Stimulated activated naive CD8-positive, alpha-beta T cell treated with anti-CD3 and anti-CD28 coated beads, Interleukin-15, amount 100 ng/mL, for 72 hours (primary cell): ENCODE data around the gene SPATA25.
A peak's percentile ranks its signal among the peaks of the same experiment; 100 is the strongest.
"Not testable (repeated sequence)": the region's sequence is repeated elsewhere in the genome, so short reads cannot be mapped to it uniquely, and the experiment has no call there.

Experiments
- ATAC-seq: fragments of 150-1000 bp; cut with Tn5 transposase; 2 replicates; pipeline ENCODE4 v1.10.0; 2021; ENCODE audit warnings: mild to moderate bottlenecking, moderate library complexity
- DNase-seq, 2 donors: peaks; one replicate each; pipeline ENCODE4 v3.0.0; 2021 to 2022
- H3K27ac Mint-ChIP-seq, 2 donors: one replicate each; pipeline ENCODE4 v1.8.0; 2022; ENCODE audit warnings: mild to moderate bottlenecking in 2 of 2, mixed read lengths in 2 of 2, moderate library complexity in 2 of 2
- H3K27me3 Mint-ChIP-seq: one replicate; pipeline ENCODE4 v1.8.0; 2022; ENCODE audit warnings: mixed read lengths
- H3K4me1 Mint-ChIP-seq: one replicate; pipeline ENCODE4 v1.8.0; 2022; ENCODE audit warnings: mild to moderate bottlenecking, mixed read lengths
- H3K4me3 Mint-ChIP-seq, 2 donors: one replicate each; pipeline ENCODE4 v1.8.0; 2022; ENCODE audit warnings: mild to moderate bottlenecking in 2 of 2, mixed read lengths in 2 of 2, moderate library complexity in 1 of 2
- H3K9me3 Mint-ChIP-seq, 2 donors: one replicate each; pipeline ENCODE4 v1.8.0; 2022; ENCODE audit warnings: mixed read lengths in 2 of 2

The SPATA25 gene

DNA sequence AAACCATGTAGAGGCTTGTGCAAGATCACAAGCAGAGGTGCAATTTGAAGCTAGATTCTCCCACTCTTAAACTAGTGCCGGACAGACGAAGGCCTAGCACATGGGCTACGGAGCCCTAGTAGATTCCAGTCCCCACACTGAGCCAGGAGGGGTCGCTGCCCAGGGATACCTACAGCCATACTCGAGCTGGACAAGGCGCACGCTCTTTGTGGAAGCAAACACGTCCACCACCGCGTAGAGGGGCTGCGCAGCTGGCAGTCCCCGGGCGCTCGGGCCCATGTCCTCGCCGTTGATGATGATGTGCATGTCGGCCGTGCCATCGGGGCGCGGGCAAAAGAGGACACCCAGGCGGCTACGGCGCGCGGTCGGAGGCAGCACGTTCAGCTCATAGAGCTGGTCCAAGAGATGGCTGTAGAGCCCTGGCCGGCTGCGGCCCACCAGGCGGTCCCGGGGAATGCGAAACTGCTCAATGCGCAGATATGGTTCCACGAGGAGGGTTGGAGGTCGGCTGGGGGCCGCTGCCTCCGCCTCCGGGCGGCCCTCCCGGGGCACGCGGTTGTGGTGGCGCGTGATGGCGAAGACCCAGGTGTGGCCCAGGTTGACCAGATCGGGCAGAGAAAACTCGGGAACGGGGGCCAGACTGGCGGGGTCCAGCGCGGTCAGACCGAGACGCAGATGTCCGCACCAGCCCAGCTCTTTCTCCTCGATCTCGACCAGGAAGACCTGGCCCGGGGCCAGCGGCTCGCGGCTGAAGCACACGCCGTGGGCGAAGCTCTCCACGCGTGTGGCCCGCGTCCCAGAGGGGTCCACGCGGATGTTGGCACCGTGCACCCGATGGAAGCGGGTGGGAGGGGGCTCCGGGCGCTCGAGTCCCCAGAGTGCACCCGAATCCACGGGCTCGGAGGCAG lies 2.9 kb upstream of the SPATA25 start:
- peak; percentile 72 for ATAC-seq
- peak; percentile 52 to 66 for DNase-seq
- Mint-ChIP-seq H3K27me3 (no peaks in the 10 kb centered on the region), H3K4me1 (peaks cover 69% of the 10 kb centered on the region), H3K4me3 (peak overlapping the region; percentile 94 to 95), H3K9me3 (no peaks in the 10 kb centered on the region), H3K27ac (peak overlapping the region; percentile 95 to 97)

DNA sequence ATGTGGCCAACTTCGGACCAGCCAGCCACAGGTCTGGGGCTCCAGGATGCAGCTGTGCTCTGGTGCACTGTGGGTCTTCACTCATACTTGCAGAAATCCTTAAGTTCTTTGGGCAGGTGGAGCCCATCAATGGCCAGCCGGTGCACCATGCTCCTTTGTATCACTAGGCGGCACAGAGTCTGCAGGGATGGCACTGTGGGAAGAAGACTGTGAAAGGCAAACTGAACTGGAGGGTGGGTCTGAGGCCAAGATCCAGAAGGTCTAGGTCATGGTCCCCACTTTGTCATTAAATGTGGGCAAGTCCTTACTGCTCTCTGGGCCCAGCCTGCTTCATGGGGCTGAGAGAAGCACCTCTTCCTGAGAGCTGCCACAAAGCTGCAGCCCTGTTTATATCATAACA lies 1.3 kb upstream of the SPATA25 start:
- H3K4me1 Mint-ChIP-seq, result peaks cover 78% of the 10 kb centered on the region
- H3K27ac Mint-ChIP-seq, result no peak overlapping the region
- no peak overlapping the region for H3K4me3 Mint-ChIP-seq

DNA sequence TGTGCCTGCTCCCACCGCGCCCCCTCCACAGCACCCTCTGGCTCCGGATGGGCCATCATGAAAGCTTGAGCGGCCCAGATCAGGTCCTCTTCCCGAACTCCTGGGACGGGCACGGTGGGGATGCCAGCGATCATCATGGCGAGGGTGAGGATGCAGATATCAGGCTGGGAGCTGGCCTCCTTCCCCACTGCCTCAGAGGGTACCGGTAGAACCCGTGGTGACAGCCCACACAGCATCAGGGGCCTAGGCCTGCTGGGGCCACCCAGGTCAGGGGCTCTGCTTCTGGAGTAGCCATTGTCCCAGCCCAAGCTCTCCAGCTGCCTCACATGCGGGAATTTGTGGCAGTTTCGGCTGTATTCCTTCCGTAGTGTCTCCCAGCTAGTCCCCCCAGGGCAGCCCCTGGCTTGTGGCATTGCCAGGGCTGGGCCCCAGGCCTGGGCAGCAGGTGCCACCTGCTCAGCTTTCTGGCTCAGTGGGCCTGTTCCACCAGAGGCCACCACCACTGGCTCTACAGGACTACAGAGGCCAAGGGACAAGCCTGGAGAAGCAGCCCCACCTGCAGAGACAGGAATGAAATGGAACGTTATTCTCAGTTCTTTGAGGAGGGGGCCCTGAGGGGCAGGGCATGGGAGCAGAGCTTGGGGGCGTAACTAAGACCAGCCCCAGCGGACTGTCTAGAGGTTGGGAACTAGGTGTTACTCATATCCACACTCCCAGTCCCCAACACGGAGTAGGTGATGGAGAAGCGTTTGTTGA lies 654 bp downstream of the SPATA25 start:
- DNase-seq (no peak), ATAC-seq (no peak)
- Mint-ChIP-seq H3K4me3 (no peak overlapping the region), H3K27me3 (no peaks in the 10 kb centered on the region), H3K27ac (no peak overlapping the region), H3K4me1 (peaks cover 80% of the 10 kb centered on the region), H3K9me3 (no peaks in the 10 kb centered on the region)

More for the DNA sequence above, 1.3 kb upstream of the SPATA25 start:
- DNase-seq, result no peak
- H3K9me3 Mint-ChIP-seq, result no peaks in the 10 kb centered on the region
- H3K27me3 Mint-ChIP-seq, result no peaks in the 10 kb centered on the region
- no peak for ATAC-seq

DNA sequence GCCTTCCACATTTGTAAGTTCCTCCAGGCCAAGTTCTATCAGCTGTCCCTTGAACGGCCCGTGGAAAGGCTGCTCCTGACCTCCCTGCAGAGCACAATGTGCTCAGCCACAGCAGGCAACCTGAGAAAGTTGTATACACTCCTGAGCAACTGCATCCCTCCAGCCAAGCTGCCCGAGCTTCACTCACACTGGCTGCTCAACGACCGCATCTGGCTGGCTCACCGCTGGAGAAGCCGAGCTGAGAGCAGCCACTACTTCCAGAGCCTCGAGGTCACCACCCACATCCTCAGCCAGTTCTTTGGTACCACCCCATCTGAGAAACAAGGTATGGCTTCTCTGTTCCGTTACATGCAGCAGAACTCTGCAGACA lies 4.3 kb downstream of the SPATA25 start:
- Mint-ChIP-seq H3K4me3 (no peak overlapping the region), H3K9me3 (no peaks in the 10 kb centered on the region), H3K27me3 (no peaks in the 10 kb centered on the region), H3K4me1 (peaks cover 71% of the 10 kb centered on the region), H3K27ac (peak overlapping the region in 1 of 2 donors; percentile 63)
- no peak for ATAC-seq
- no peak for DNase-seq

DNA sequence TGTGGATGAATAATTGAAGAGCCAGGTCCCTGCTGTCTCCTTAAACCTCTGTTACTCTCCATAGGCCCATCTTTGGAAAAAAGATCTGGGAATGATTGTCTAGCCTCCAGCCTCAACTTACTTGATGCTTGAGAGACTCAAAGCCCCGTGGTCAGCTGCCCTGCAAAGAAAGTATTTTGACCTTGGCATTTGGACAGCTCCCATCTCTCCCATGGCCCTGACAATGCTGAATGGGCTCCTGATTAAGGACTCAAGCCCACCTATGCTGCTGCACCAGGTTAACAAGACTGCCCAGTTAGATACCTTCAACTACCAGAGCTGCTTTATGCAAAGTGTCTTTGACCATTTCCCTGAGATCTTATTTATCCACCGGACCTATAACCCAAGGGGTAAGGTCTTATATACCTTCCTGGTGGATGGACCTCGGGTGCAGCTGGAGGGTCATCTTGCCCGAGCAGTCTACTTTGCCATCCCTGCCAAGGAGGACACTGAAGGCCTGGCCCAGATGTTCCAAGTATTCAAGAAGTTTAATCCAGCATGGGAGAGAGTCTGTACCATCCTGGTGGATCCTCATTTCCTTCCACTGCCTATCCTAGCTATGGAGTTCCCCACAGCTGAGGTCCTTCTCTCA lies 4.8 kb downstream of the SPATA25 start:
- Mint-ChIP-seq H3K27me3 (no peaks in the 10 kb centered on the region), H3K9me3 (no peaks in the 10 kb centered on the region), H3K4me3 (peak overlapping the region; percentile 44 to 68), H3K27ac (peak overlapping the region in 1 of 2 donors; percentile 63), H3K4me1 (peaks cover 70% of the 10 kb centered on the region)
- ATAC-seq, result no peak
- DNase-seq, result no peak

DNA sequence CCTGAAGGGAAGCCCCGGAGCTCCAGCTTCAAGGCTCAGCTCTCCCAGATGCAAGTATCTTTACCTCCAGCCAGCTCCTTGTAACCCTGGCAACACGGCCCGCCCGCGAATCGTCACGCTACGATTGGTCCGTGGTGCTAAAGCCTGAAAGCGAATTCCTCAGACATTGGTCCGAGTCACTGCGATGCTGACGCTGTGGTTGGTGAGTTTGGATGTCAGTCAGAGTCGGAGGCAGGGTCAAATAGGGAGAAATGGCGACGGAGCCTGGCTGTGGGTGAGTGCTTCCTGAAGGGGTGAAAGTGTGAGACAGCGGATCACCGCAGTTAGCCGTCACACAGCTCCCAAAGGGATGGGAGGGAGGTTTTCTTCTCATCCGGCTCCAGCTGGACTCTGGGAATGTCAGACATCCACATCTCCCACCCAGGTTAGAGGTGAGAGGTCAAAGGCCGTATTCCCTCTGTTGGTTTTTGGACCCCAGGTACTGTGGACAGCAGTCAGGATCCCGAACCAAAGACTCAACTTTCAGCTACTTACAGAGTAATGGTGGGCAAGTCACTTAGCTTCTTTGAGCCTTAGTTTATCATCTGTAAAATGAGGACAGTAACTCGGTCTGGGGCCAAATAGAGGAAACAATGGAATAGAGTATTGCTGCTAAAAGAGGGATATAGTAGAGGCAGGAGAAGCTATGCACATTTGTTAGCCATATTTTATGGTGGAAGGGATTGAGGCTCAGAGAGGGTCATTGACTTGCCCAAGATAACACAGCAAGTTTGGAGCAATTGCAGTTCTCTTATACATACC lies 6.2 kb downstream of the SPATA25 start, which contains the start of gene ZSWIM1:
Gene ZSWIM1, plus strand, starts transcription at position 240 of the 801 bp plus-strand sequence. CDS start 1,366 bp downstream, outside the sequence.
- Mint-ChIP-seq H3K9me3 (no peaks in the 10 kb centered on the region), H3K4me3 (peak within 1 kb of the TSS; percentile 90 to 92), H3K27me3 (no peaks in the 10 kb centered on the region), H3K4me1 (peaks cover 56% of the 10 kb centered on the region), H3K27ac (peak within 1 kb of the TSS; percentile 96 to 98)
- peak; percentile 98 for ATAC-seq
- DNase-seq, result peak; percentile 98

DNA sequence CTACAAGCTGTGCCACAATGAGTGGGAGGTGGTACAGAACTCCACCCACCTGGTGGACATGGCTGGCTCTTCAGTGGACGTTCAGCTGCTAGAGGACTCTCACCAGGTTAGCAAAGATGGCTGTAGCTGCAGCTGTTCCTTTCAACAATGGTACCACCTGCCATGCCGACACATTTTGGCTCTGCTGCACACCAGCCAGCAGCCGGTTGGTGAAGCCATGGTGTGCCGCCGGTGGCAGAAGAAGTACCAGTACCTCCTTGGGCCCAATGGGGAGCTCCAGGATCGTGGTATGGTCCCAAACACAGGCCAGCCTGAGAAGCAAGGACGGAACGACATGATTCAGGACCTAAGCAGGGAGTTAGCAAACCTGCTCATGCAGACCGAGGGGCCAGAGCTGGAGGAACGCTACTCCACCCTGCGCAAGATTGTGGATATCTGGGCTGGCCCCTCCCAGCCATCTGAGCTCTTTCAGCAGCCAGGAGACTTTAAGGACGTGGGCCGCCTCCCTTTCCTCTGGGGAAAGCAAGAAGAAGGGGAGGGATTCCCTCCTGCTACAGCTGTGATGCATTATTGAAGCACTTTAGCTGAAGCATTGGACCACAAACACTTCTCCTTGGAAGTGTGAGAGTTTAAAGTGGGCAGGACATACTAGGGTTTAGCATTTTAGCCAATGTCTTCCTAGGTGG lies 9.2 kb downstream of the SPATA25 start:
- Mint-ChIP-seq H3K4me3 (no peak overlapping the region), H3K27me3 (no peaks in the 10 kb centered on the region), H3K4me1 (peaks cover 29% of the 10 kb centered on the region), H3K27ac (no peak overlapping the region), H3K9me3 (no peaks in the 10 kb centered on the region)
- ATAC-seq, result no peak
- DNase-seq, result no peak

DNA sequence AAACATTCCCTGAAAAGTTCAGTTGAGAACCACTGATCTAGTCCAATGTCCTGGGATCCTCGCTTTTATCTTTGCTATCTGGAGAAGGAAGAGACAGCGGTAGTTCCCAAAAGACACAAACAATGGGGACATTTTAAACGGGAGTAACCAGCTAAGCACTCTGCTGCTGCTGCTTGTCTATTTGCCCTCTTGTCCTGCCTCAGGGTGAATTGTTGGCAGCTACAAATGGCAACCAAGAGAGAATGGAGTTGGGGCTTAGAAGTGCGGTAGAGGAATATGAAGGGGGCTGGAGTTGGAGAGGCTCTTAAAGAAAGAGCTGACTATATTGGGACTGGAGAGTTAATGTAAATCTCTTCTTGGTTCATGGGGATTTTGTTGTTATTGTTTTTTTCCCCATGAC lies 12.8 kb downstream of the SPATA25 start:
- Mint-ChIP-seq H3K9me3 (no peaks in the 10 kb centered on the region), H3K27me3 (no peaks in the 10 kb centered on the region), H3K4me3 (no peak overlapping the region), H3K27ac (peak overlapping the region in 1 of 2 donors; percentile 20), H3K4me1 (no peaks in the 10 kb centered on the region)
- ATAC-seq, result no peak
- no peak for DNase-seq

DNA sequence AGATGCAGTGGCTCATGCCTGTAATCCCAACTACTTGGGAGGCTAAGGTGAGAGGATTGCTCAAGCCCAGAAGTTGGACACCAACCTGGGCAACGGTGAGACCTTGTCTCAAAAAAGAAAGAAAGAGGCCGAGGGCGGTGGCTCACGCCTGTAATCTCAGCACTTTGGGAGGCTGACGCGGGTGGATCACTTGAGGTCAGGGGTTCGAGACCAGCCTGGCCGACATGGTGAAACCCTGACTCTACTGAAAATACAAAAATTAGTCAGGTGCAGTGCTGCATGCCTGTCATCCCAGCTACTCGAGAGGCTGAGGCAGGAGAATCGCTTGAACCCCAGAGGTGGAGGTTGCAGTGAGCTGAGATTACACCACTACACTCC lies 13.3 kb downstream of the SPATA25 start:
- not testable (repeated sequence) for H3K27ac Mint-ChIP-seq

DNA sequence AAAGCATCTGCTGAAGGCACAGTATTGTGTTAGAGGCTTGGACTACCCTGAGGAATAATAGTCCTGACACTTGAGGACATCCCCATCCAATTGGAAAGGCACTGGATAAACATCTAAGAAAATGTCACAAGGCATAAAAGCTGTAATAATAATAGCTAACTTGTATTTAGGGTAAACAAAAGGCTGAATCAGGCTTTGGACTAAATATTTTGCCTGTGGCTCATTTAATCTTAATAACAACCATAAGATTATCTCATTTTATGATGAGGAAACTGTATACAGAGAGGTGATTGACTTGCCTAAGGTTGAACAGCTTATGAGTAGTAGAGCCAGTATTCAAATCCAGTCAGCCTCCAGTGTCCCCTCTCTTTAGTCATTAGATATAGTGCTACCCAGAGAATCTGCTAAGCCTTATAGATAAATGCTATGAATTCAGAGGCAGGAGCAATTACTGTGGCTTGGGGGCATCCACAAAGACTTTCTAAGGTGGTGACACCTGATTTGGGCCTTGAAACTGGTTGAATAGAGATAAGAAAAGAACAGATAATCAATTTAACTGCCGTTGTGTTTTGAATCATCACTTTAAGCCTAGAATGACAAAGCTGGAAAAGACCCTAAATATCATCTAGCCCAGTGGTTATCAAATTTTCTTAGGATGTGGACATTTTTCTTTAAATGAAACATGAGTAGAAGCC lies 13.9 kb downstream of the SPATA25 start:
- H3K27ac Mint-ChIP-seq, result no peak overlapping the region
- no peaks in the 10 kb centered on the region for H3K4me1 Mint-ChIP-seq
- DNase-seq (no peak), ATAC-seq (no peak)
- H3K9me3 Mint-ChIP-seq, result no peaks in the 10 kb centered on the region
- H3K4me3 Mint-ChIP-seq, result no peak overlapping the region
- no peaks in the 10 kb centered on the region for H3K27me3 Mint-ChIP-seq

More for the DNA sequence above, 13.3 kb downstream of the SPATA25 start:
- H3K27me3 Mint-ChIP-seq, ATAC-seq, H3K4me1 Mint-ChIP-seq, H3K4me3 Mint-ChIP-seq, H3K9me3 Mint-ChIP-seq, DNase-seq: not testable (repeated sequence)

DNA sequence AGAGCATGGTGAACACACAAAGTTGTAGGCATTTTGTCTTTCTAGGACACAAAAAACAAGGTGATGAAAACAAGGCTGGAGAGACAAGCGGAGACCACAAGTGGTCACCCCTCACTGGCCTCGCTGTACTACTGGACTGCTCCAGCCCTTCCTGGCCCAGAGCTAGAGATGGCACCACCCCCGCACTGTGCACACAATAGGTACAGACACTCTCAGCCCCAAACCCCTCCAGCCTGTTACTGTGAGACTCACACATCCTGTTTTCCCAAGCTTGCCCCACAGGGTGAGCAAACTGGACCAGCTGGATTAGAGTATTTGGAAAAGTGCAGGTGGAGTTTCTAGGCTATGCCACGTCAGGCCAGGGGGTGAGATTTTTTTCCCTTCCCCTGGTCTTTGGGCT lies 14.8 kb downstream of the SPATA25 start:
- no peaks in the 10 kb centered on the region for H3K4me1 Mint-ChIP-seq
- no peak for ATAC-seq
- DNase-seq, result no peak
- H3K27ac Mint-ChIP-seq, result no peak overlapping the region
- H3K9me3 Mint-ChIP-seq, result no peaks in the 10 kb centered on the region
- H3K27me3 Mint-ChIP-seq, result no peaks in the 10 kb centered on the region
- H3K4me3 Mint-ChIP-seq, result no peak overlapping the region

DNA sequence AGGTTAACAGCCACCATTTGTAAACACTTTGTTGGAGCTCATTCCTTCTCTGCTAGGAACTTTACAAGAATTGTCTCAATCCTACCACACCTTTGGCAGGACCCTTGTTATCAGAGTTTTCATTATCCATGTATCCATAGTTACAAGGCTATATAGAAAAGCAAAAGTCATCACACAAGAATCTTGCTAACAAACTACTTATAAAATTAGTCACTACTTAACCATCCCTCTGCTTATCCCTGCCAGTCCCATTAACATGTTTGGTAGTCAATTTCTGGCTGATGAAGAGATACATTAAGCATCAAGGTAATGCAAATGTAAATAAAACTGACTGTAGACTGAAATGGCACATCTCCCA lies 19.6 kb downstream of the SPATA25 start:
- Mint-ChIP-seq H3K27ac (no peak overlapping the region), H3K4me1 (no peaks in the 10 kb centered on the region), H3K9me3 (no peaks in the 10 kb centered on the region), H3K27me3 (no peaks in the 10 kb centered on the region), H3K4me3 (no peak overlapping the region)
- ATAC-seq (no peak), DNase-seq (no peak)

DNA sequence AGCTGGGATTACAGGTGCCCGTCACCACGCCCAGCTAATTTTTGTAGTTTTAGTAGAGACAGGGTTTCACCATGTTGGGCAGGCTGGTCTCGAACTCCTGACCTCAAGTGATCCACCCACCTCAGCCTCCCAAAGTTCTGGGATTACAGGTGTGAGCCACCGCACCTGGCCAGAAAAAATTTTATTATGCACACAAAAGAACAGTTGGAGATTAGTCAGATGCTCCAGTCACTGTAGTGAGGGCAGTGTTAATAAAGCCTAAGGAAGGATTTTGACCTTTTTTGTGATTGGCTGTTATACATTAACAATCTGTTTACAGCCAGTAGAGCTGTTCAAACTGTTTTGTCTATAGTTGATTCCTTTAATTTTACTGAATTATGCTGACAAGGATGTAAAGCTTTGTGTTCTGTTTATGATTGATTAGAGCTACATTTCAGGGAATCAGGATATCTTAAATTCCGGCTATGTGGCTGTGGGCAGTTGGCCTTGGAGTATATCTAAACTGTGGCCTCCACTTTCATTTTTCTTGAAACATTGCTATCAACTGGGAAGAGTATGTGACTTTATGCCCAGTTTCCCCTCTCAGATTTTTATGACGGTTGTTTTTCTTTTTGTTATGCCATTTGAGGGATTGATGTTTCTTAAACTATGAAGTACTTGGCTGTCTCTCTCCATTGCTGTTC lies 20.1 kb downstream of the SPATA25 start:
- Mint-ChIP-seq H3K27ac (no peak overlapping the region), H3K9me3 (no peaks in the 10 kb centered on the region), H3K4me3 (no peak overlapping the region), H3K27me3 (no peaks in the 10 kb centered on the region), H3K4me1 (no peaks in the 10 kb centered on the region)
- ATAC-seq, result no peak
- no peak for DNase-seq

DNA sequence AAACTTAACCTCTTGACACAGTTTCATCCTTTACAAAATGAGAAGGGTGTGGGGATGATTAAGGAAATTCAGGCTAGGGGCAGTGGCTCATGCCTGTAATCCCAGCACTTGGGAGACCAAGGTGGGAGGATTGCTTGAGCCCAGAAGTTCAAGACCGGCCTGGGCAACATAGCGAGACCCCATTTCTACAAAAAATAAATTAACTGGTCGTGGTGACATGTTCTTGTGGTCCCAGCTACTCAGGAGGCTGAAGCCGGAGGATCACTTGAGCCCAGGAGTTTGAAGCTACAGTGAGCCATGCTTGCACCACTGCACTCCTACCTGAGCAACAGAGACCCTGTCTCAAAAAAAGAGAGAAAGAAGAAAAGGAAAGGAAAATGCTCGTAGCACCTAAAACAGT lies 21.0 kb downstream of the SPATA25 start:
- no peaks in the 10 kb centered on the region for H3K27me3 Mint-ChIP-seq
- no peak overlapping the region for H3K27ac Mint-ChIP-seq
- no peaks in the 10 kb centered on the region for H3K4me1 Mint-ChIP-seq
- H3K9me3 Mint-ChIP-seq, result no peaks in the 10 kb centered on the region
- no peak for DNase-seq
- ATAC-seq, result no peak
- H3K4me3 Mint-ChIP-seq, result no peak overlapping the region
